Astrocyte (in vitro differentiated cells and primary cell): Measurements from ENCODE around the gene ERAL1. TPM values are rescaled to one million over a fixed set of nuclear protein-coding genes. Genes with fewer than 3 reads are reported as not detected.
"Not testable (repeated sequence)": the region's sequence is repeated elsewhere in the genome, so short reads cannot be mapped to it uniquely, and the experiment has no call there.

Experiments
- DNase-seq: peaks from one replicate; pipeline ENCODE4 v3.0.0-alpha.2; 2010; ENCODE audit warnings: low read depth
- FAIRE-seq: peaks from 2 replicates; lab custom pipeline; 2011; peaks lifted over from hg19 to GRCh38; lab: Jason Lieb, UNC
- H2AFZ ChIP-seq: 2 replicates; pipeline ENCODE4 v1.6.0; 2012; ENCODE audit warnings: low read depth, low read length, inconsistent platforms
- H3K27ac ChIP-seq: 2 replicates; pipeline ENCODE4 v1.5.1; 2011; ENCODE audit warnings: low read depth, low read length, inconsistent platforms
- H3K27me3 ChIP-seq: 2 replicates; pipeline ENCODE4 v1.6.0; 2011; ENCODE audit warnings: low read length, inconsistent platforms; ENCODE audit not compliant: insufficient read depth
- H3K36me3 ChIP-seq: 2 replicates; pipeline ENCODE4 v1.5.1; 2011; ENCODE audit warnings: low read length, inconsistent platforms; ENCODE audit not compliant: insufficient read depth
- H3K4me1 ChIP-seq: 2 replicates; pipeline ENCODE4 v1.5.1; 2011; ENCODE audit warnings: low read length, inconsistent platforms; ENCODE audit not compliant: insufficient read depth
- H3K4me2 ChIP-seq: 2 replicates; pipeline ENCODE4 v1.6.0; 2012; ENCODE audit warnings: low read length, inconsistent platforms
- H3K4me3 ChIP-seq: 2 replicates; pipeline ENCODE4 v1.5.1; 2011; ENCODE audit warnings: low read depth, mild to moderate bottlenecking, low read length, inconsistent platforms; ENCODE audit not compliant: insufficient read depth
- H3K79me2 ChIP-seq: 2 replicates; pipeline ENCODE4 v1.6.0; 2012; ENCODE audit warnings: mild to moderate bottlenecking, low read length, inconsistent platforms; ENCODE audit not compliant: insufficient read depth
- H3K9ac ChIP-seq: 2 replicates; pipeline ENCODE4 v1.6.0; 2012; ENCODE audit warnings: mild to moderate bottlenecking, low read length, inconsistent platforms
- H3K9me3 ChIP-seq: 2 replicates; pipeline ENCODE4 v1.5.1; 2012; ENCODE audit warnings: low read depth, mild to moderate bottlenecking, low read length, inconsistent platforms; ENCODE audit not compliant: insufficient read depth
- H4K20me1 ChIP-seq: 2 replicates; pipeline ENCODE4 v1.6.0; 2012; ENCODE audit warnings: low read length, inconsistent platforms; ENCODE audit not compliant: insufficient read depth
- H3K27ac Mint-ChIP-seq: one replicate; pipeline ENCODE4 v1.8.0; 2021; ENCODE audit warnings: mild to moderate bottlenecking, mixed read lengths; ENCODE audit not compliant: unreplicated experiment
- H3K27me3 Mint-ChIP-seq: one replicate; pipeline ENCODE4 v1.8.0; 2021; ENCODE audit warnings: low read depth, mixed read lengths; ENCODE audit not compliant: unreplicated experiment
- H3K36me3 Mint-ChIP-seq: one replicate; pipeline ENCODE4 v1.8.0; 2021; ENCODE audit warnings: low read depth, mixed read lengths; ENCODE audit not compliant: unreplicated experiment
- H3K4me1 Mint-ChIP-seq: one replicate; pipeline ENCODE4 v1.8.0; 2021; ENCODE audit warnings: low read depth, mixed read lengths; ENCODE audit not compliant: unreplicated experiment
- H3K4me3 Mint-ChIP-seq: one replicate; pipeline ENCODE4 v1.8.0; 2021; ENCODE audit warnings: mild to moderate bottlenecking, moderate library complexity, mixed read lengths; ENCODE audit not compliant: unreplicated experiment
- H3K9me3 Mint-ChIP-seq: one replicate; pipeline ENCODE4 v1.8.0; 2021; ENCODE audit warnings: mild to moderate bottlenecking, mixed read lengths; ENCODE audit not compliant: unreplicated experiment
- CTCF ChIP-seq: IDR thresholded peaks from 2 replicates; pipeline ENCODE4 v1.5.1; 2011; ENCODE audit warnings: low read depth, mild to moderate bottlenecking, inconsistent platforms, low read length, moderate library complexity; ENCODE audit not compliant: insufficient read depth
- EZH2 ChIP-seq: IDR thresholded peaks from 2 replicates; pipeline ENCODE4 v1.6.1; 2012; ENCODE audit warnings: mild to moderate bottlenecking, low read length, inconsistent platforms; ENCODE audit not compliant: insufficient read depth
- total RNA-seq: library from RNA; stranded (reverse); gene quantifications from 2 replicates; pipeline ENCODE4 v1.2.1, GENCODE V29; 2021

ERAL1 gene
- total RNA-seq, 1 donor from 2014 or later: 38.4 TPM

GRCh38 chr17:28834420-28834819 is 20.4 kb upstream of the ERAL1 start:
- Histone ChIP-seq H3K9me3 (no peaks in the 10 kb centered on the region), H2AFZ (no peak overlapping the region), H3K4me2 (no peak overlapping the region), H4K20me1 (peaks cover 46% of the 10 kb centered on the region), H3K27me3 (no peaks in the 10 kb centered on the region), H3K4me1 (peaks cover 3% of the 10 kb centered on the region), H3K27ac (no peak overlapping the region), H3K4me3 (no peak overlapping the region), H3K79me2 (peaks cover 79% of the 10 kb centered on the region), H3K9ac (no peak overlapping the region), H3K36me3 (peaks cover 6% of the 10 kb centered on the region)
- DNase-seq (no peak), FAIRE-seq (no peak)
- Mint-ChIP-seq H3K4me3 (no peak overlapping the region), H3K27me3 (no peaks in the 10 kb centered on the region), H3K27ac (no peak overlapping the region), H3K4me1 (peaks cover 6% of the 10 kb centered on the region), H3K9me3 (no peaks in the 10 kb centered on the region), H3K36me3 (peaks cover 2% of the 10 kb centered on the region)
- TF ChIP-seq EZH2 (no peak), CTCF (no peak)

GRCh38 chr17:28836541-28836940 is 18.3 kb upstream of the ERAL1 start:
- not testable (repeated sequence) for DNase-seq, H3K36me3 Mint-ChIP-seq, H3K9me3 Mint-ChIP-seq, H3K9ac ChIP-seq, H3K4me2 ChIP-seq, H2AFZ ChIP-seq, H3K27ac Mint-ChIP-seq, H3K9me3 ChIP-seq, H3K4me1 ChIP-seq, H3K4me3 ChIP-seq, H3K27me3 Mint-ChIP-seq, H3K4me3 Mint-ChIP-seq, H3K36me3 ChIP-seq, H3K27ac ChIP-seq, FAIRE-seq, H3K27me3 ChIP-seq
- peaks cover 48% of the 10 kb centered on the region for H4K20me1 ChIP-seq
- H3K79me2 ChIP-seq: peaks cover 85% of the 10 kb centered on the region
- peaks cover 14% of the 10 kb centered on the region for H3K4me1 Mint-ChIP-seq

- H3K36me3 Mint-ChIP-seq: no peaks in the 10 kb centered on the region
- no peak overlapping the region for H3K4me3 Mint-ChIP-seq
- Histone ChIP-seq H2AFZ (no peak overlapping the region), H3K9ac (no peak overlapping the region), H3K9me3 (no peaks in the 10 kb centered on the region), H3K4me2 (peak overlapping the region; percentile 50), H4K20me1 (peaks cover 32% of the 10 kb centered on the region), H3K79me2 (peaks cover 78% of the 10 kb centered on the region), H3K4me1 (peaks cover 8% of the 10 kb centered on the region), H3K36me3 (no peaks in the 10 kb centered on the region), H3K27me3 (no peaks in the 10 kb centered on the region), H3K4me3 (no peak overlapping the region), H3K27ac (no peak overlapping the region)
- peaks cover 16% of the 10 kb centered on the region for H3K4me1 Mint-ChIP-seq
- no peaks in the 10 kb centered on the region for H3K27me3 Mint-ChIP-seq
- DNase-seq (no peak), FAIRE-seq (no peak)
- H3K9me3 Mint-ChIP-seq: no peaks in the 10 kb centered on the region
- TF ChIP-seq EZH2 (no peak), CTCF (no peak)
- H3K27ac Mint-ChIP-seq: no peak overlapping the region
Observed at GRCh38 chr17:28839221-28839620, 15.6 kb upstream of the ERAL1 start.
